ENCODE measurements around the gene ATRIP.

DNA sequence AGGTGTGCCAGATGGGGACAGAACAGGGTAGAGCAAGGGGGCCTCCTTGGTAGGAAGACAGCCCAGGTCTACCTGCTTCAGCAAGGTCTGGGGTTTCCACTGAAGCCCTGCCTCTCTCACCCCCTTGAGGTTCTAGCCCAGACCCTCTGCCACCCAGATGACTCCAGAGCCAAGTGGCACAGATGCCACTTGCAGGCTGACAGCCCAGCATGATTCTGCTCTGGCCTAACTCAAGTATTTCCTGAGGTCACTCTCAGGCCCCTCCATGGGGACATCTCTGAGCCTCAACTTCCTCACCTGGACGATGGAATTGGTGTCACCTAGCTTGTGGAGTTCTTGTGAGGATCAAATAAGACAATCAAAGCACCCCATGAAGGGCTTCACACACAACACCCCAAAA is 40.6 kb upstream of the ATRIP start:
- TF ChIP-seq CTCF (IDR thresholded peaks at IDR 0.05): no peak
- no peak for TF ChIP-seq POLR2A (IDR thresholded peaks at IDR 0.05)
- TF ChIP-seq POLR2AphosphoS5 (IDR thresholded peaks at IDR 0.05): no peak

All from stomach (tissue), 4 donors.